GM12874 (cell line): Measurements from ENCODE around the gene TJP3.

Experiments
- TF ChIP-seq, protein P1 (sequence below): IDR thresholded peaks from 2 replicates; pipeline ENCODE4 v1.5.1; 2011; ENCODE audit warnings: low read depth, mild to moderate bottlenecking, control low read depth, low read length, moderate library complexity; ENCODE audit not compliant: insufficient read depth

TJP3 gene

DNA sequence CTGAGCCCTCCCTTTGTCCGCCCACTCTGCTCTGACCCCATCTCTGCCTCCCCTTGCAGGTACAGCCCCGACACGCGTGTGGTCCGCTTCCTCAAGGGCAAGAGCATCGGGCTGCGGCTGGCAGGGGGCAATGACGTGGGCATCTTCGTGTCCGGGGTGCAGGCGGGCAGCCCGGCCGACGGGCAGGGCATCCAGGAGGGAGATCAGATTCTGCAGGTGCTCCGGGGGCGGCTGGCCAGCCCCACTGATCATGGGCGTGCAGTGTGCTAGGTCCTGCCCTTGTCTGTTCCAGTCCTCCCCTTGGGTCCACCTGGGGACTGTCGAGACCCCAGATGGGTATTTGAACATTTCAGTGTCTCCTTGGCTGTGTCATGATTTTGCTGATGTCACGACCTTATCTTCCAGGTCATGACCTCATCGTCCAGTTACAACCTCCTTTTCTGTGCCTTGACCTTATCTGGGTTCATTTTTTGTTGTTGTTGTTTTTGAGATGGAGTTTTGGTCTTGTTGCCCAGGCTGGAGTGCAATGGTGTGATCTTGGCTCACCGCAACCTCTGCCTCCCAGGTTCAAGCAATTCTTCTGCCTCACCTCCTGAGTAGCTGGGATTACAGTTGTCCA lies 28.0 kb downstream of the TJP3 start:
- TF ChIP-seq, protein P1, sequence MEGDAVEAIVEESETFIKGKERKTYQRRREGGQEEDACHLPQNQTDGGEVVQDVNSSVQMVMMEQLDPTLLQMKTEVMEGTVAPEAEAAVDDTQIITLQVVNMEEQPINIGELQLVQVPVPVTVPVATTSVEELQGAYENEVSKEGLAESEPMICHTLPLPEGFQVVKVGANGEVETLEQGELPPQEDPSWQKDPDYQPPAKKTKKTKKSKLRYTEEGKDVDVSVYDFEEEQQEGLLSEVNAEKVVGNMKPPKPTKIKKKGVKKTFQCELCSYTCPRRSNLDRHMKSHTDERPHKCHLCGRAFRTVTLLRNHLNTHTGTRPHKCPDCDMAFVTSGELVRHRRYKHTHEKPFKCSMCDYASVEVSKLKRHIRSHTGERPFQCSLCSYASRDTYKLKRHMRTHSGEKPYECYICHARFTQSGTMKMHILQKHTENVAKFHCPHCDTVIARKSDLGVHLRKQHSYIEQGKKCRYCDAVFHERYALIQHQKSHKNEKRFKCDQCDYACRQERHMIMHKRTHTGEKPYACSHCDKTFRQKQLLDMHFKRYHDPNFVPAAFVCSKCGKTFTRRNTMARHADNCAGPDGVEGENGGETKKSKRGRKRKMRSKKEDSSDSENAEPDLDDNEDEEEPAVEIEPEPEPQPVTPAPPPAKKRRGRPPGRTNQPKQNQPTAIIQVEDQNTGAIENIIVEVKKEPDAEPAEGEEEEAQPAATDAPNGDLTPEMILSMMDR = no peak

DNA sequence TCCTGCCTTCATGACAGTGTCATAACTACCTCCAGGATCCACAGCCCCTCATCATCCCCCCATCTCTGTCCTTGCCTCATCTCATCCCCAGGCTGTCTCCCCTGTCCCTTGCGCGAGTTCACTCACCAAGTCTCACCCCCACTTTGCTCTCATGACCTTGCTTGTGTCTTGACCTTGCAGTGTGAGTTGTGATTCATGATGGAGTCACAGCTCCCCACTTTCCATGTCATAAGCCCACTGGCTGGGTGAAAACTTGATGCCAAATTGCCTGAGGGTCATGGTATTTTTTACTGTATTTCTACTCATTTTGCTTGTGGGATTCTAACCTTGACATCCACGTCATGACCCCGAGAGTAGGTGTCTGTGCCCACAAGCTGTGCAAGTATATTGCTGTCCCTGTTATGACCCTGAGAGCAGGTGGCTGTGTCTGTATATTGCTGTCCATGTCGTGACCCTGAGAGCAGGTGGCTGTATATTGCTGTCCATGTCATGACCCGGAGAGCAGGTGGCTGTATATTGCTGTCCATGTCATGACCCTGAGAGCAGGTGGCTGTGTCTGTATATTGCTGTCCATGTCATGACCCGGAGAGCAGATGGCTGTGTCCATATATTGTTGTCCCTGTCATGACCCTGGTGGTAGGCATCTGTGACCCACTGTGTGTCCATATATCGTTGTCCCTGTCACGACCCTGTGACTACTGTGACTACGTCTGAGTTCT lies 29.5 kb downstream of the TJP3 start:
- TF ChIP-seq, protein P1 = no peak

DNA sequence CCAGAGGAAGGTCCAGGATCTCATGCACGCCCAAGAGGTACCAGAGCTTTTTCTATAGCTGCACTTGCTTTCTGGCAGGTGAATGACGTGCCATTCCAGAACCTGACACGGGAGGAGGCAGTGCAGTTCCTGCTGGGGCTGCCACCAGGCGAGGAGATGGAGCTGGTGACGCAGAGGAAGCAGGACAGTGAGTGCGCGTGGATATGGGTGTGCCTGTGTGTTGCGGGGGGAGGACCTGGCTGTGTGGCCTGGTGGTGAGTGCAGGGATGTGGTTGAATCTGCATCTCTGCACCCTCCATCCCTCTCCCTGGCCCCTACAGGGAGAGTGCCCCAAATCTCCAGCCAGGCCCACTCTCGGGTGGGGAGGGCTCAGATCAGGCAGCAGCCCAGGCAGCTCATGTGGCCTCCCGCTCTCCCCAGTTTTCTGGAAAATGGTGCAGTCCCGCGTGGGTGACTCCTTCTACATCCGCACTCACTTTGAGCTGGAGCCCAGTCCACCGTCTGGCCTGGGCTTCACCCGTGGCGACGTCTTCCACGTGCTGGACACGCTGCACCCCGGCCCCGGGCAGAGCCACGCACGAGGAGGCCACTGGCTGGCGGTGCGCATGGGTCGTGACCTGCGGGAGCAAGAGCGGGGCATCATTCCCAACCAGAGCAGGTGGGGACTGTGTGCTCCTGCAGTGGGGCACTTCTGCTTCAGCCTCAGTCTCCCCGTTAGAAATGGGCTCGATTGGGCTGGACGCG lies 30.5 kb downstream of the TJP3 start:
- TF ChIP-seq, protein P1 = no peak

DNA sequence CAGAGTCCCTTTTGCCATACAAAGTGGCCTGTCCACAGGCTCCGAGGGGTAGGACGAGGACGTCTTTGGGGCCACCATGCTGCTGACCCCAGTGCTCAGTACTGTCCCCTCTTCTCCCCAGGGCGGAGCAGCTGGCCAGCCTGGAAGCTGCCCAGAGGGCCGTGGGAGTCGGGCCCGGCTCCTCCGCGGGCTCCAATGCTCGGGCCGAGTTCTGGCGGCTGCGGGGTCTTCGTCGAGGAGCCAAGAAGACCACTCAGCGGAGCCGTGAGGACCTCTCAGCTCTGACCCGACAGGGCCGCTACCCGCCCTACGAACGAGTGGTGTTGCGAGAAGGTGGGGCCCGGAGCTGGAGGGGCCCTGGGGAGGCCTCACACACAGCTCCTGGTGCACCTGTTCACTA lies 32.2 kb downstream of the TJP3 start:
- TF ChIP-seq, protein P1 = no peak

DNA sequence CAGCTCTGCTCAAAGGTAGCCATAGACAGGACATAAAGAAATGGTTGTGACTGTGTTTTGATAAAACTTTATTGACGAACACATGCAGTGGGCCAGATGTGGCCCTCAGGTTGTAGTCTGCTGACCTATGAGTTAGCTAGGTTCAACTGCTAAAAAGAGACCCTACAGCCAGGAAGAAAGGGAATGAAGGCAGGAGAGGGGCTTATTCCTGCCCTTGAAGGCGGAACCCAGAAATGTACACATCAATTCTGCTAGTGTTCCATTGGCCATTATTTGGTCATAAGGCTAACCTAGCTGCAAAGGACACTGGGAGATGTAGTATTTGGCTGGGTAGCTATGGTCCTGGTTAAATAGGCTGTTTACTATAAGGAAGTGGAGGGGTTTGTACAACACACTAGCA lies 35.3 kb downstream of the TJP3 start:
- TF ChIP-seq, protein P1 = no peak

DNA sequence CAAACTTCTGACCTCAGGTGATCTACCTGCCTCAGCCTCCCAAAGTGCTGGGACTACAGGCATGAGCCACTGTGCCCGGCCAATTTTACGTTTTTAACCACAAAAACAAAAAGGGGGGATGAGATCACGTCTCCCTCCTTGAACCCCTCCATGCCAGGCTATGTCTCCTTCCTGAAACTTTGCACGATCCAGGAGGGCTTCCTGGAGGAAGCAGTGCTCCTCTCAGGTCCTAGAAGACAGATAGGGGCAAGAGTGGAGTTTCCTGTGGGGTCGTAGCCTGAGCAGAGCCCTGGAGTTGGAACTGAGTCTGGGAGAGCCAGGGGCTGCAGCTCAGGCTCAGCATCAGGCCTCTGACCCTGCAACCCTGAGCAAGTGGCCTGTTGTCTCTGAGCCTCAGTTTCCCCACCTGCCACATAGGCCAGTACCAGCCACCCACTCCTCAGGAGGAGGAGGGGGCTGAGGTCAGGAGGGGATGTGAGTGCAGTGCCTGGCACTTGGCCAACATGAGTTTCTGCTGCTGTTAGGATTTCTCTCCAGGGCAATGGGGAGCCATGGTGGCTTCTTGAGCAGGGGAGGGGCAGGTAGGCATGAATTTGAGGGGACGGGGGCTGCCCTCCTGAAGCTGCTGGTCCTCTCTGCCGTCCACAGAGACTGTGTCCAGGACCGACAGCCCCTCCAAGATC lies 37.3 kb downstream of the TJP3 start:
- TF ChIP-seq, protein P1 = no peak
